ENCODE results near the gene CCDC159.

- TF ChIP-seq, protein P1, sequence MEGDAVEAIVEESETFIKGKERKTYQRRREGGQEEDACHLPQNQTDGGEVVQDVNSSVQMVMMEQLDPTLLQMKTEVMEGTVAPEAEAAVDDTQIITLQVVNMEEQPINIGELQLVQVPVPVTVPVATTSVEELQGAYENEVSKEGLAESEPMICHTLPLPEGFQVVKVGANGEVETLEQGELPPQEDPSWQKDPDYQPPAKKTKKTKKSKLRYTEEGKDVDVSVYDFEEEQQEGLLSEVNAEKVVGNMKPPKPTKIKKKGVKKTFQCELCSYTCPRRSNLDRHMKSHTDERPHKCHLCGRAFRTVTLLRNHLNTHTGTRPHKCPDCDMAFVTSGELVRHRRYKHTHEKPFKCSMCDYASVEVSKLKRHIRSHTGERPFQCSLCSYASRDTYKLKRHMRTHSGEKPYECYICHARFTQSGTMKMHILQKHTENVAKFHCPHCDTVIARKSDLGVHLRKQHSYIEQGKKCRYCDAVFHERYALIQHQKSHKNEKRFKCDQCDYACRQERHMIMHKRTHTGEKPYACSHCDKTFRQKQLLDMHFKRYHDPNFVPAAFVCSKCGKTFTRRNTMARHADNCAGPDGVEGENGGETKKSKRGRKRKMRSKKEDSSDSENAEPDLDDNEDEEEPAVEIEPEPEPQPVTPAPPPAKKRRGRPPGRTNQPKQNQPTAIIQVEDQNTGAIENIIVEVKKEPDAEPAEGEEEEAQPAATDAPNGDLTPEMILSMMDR (IDR thresholded peaks at IDR 0.05) = no peak
- TF ChIP-seq EZH2 (IDR thresholded peaks at IDR 0.05; ENCODE audit: borderline replicate concordance, insufficient read depth, low read depth, low read length, poor library complexity, severe bottlenecking) = no peak
Measured at GRCh38 chr19:11377237-11377636, 30.9 kb downstream of the CCDC159 start.

All from B cell (primary cell).